Parathyroid adenoma (tissue), 2 donors: ENCODE data around the gene MYZAP.

Source experiments
- H2AFZ ChIP-seq: fragments of 300-600 bp; sonication (generic); one replicate; pipeline ENCODE4 v1.7.0; 2017; ENCODE audit warnings: antibody characterized with exemption, mild to moderate bottlenecking
- H3K27ac ChIP-seq: fragments of 300-600 bp; sonication (generic); one replicate; pipeline ENCODE4 v1.7.0; 2017
- H3K27me3 ChIP-seq: fragments of 300-600 bp; sonication (generic); one replicate; pipeline ENCODE4 v1.7.0; 2017; ENCODE audit warnings: low read length; ENCODE audit not compliant: control insufficient read depth, insufficient read depth
- H3K36me3 ChIP-seq: fragments of 300-600 bp; sonication (generic); one replicate; pipeline ENCODE4 v1.7.0; 2017; ENCODE audit warnings: low read length; ENCODE audit not compliant: control insufficient read depth, insufficient read depth
- H3K4me1 ChIP-seq: fragments of 300-600 bp; sonication (generic); one replicate; pipeline ENCODE4 v1.7.0; 2017; ENCODE audit warnings: control low read depth
- H3K4me2 ChIP-seq: fragments of 300-600 bp; sonication (generic); one replicate; pipeline ENCODE4 v1.7.0; 2017; ENCODE audit warnings: low read length
- H3K4me3 ChIP-seq: fragments of 300-600 bp; sonication (generic); one replicate; pipeline ENCODE4 v1.7.0; 2017; ENCODE audit warnings: low read depth, low read length
- H3K79me2 ChIP-seq: fragments of 300-600 bp; sonication (generic); one replicate; pipeline ENCODE4 v1.7.0; 2017; ENCODE audit warnings: control low read depth
- H3K9ac ChIP-seq: fragments of 300-600 bp; sonication (generic); one replicate; pipeline ENCODE4 v1.7.0; 2017; ENCODE audit warnings: mild to moderate bottlenecking
- H3K9me3 ChIP-seq: fragments of 300-600 bp; sonication (generic); one replicate; pipeline ENCODE4 v1.7.0; 2017; ENCODE audit warnings: low read length; ENCODE audit not compliant: control insufficient read depth
- TF ChIP-seq, protein P1 (sequence below): fragments of 300-600 bp; sonication (generic); IDR thresholded peaks from one replicate; pipeline ENCODE4 v1.7.0; 2017; ENCODE audit warnings: antibody characterized with exemption, mild to moderate bottlenecking
- donor health status: primary hyperparathyroidism.

Gene MYZAP

DNA sequence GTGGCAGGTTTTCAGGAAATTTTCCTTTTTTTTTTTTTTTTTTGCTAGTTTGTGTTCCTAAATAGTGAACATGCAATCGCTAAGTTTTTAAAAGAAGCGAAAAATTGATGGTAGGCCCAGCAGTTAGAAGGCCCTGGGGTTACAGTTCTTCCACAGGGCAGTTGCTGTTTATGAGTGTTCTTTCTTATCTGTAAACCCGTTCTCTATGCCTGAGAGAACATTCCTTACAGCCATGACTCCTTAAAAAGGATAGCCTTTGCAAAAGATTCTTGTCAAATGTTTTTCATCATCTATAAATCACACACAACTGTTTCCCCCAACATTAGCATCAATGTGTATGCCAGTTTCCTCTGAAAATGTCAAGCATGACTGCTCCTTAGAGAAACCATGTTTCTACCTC is 23.8 kb upstream of the MYZAP start:
- no peak overlapping the region for H3K27ac ChIP-seq
- no peaks in the 10 kb centered on the region for H3K9me3 ChIP-seq
- no peaks in the 10 kb centered on the region for H3K4me1 ChIP-seq
- H3K79me2 ChIP-seq, result no peaks in the 10 kb centered on the region
- H3K36me3 ChIP-seq, result no peaks in the 10 kb centered on the region
- no peak overlapping the region for H3K4me3 ChIP-seq
- no peaks in the 10 kb centered on the region for H3K27me3 ChIP-seq
- no peak overlapping the region for H2AFZ ChIP-seq
- no peak overlapping the region for H3K4me2 ChIP-seq
- TF ChIP-seq, protein P1, sequence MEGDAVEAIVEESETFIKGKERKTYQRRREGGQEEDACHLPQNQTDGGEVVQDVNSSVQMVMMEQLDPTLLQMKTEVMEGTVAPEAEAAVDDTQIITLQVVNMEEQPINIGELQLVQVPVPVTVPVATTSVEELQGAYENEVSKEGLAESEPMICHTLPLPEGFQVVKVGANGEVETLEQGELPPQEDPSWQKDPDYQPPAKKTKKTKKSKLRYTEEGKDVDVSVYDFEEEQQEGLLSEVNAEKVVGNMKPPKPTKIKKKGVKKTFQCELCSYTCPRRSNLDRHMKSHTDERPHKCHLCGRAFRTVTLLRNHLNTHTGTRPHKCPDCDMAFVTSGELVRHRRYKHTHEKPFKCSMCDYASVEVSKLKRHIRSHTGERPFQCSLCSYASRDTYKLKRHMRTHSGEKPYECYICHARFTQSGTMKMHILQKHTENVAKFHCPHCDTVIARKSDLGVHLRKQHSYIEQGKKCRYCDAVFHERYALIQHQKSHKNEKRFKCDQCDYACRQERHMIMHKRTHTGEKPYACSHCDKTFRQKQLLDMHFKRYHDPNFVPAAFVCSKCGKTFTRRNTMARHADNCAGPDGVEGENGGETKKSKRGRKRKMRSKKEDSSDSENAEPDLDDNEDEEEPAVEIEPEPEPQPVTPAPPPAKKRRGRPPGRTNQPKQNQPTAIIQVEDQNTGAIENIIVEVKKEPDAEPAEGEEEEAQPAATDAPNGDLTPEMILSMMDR, result no peak
- H3K9ac ChIP-seq, result no peak overlapping the region

DNA sequence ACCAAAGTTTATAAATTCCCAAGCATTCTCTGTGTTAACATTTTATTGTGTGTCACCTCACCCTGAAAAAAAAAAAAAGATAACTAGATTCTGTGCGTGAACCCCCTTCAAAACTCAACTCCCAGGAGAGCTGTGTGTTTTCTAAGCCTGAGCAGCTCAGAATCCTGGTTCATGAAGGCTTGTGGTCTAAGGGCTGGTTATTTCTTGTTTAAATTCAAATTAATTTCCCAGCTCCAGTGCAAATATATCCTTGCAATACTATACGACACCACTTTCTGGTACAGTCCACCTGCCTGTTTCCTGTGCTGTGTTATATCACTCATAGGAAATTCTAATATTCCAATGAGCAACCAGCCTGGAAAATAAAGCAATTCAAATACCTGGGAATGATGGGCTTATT is 23.4 kb upstream of the MYZAP start:
- H3K36me3 ChIP-seq, result no peaks in the 10 kb centered on the region
- H3K27ac ChIP-seq, result no peak overlapping the region
- H2AFZ ChIP-seq, result no peak overlapping the region
- H3K79me2 ChIP-seq, result no peaks in the 10 kb centered on the region
- H3K9ac ChIP-seq, result no peak overlapping the region
- TF ChIP-seq, protein P1, result no peak
- H3K27me3 ChIP-seq, result no peaks in the 10 kb centered on the region
- no peaks in the 10 kb centered on the region for H3K9me3 ChIP-seq
- no peak overlapping the region for H3K4me3 ChIP-seq
- H3K4me2 ChIP-seq, result no peak overlapping the region
- no peaks in the 10 kb centered on the region for H3K4me1 ChIP-seq

DNA sequence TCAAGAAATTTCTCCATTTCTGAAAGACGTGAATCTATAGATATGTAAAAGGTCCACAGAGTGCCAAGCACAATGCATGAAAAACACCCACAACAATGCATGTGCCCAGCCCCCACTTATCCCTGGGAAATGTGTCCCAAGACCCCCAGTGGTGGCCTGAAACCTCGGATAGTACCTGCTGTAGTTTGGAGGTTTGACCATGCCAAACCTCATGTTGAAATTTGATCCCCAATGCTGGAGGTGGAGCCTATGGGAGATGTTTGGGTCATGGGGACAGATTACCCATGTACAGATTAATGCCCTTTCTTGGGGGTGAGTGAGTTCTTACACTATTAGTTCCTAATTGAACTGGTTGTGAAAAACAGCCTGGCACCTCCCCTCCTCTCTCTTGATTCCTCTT is 21.4 kb upstream of the MYZAP start:
- Histone ChIP-seq H3K9me3 (no peaks in the 10 kb centered on the region), H3K9ac (no peak overlapping the region)
- TF ChIP-seq, protein P1, result no peak

DNA sequence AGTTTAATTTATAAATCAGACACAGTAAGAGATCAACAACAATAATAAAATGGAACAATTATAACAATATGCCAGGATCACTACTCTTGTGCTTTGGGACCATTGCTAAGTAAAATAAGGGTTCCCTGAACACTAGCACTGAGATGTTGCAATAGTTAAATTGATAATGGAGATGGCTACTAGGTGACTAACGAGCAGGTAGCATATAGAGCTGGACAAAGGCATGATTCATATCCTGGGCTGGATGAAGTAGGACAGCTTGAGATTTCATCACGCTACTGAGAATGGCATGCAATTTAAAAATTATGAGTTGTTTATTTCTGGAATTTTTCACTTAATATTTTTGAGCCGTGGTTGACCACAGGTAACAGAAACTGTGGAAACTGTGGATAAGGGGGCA is 20.7 kb upstream of the MYZAP start:
- Histone ChIP-seq H3K9me3 (no peaks in the 10 kb centered on the region), H3K27ac (no peak overlapping the region), H3K36me3 (no peaks in the 10 kb centered on the region), H3K4me3 (no peak overlapping the region), H2AFZ (no peak overlapping the region), H3K9ac (no peak overlapping the region), H3K4me2 (no peak overlapping the region), H3K27me3 (no peaks in the 10 kb centered on the region), H3K79me2 (no peaks in the 10 kb centered on the region), H3K4me1 (no peaks in the 10 kb centered on the region)
- TF ChIP-seq, protein P1, result no peak

More for the DNA sequence above, 21.4 kb upstream of the MYZAP start:
- Histone ChIP-seq H3K27me3 (no peaks in the 10 kb centered on the region), H2AFZ (no peak overlapping the region), H3K36me3 (no peaks in the 10 kb centered on the region), H3K4me2 (no peak overlapping the region), H3K27ac (no peak overlapping the region), H3K79me2 (no peaks in the 10 kb centered on the region), H3K4me1 (no peaks in the 10 kb centered on the region), H3K4me3 (no peak overlapping the region)

DNA sequence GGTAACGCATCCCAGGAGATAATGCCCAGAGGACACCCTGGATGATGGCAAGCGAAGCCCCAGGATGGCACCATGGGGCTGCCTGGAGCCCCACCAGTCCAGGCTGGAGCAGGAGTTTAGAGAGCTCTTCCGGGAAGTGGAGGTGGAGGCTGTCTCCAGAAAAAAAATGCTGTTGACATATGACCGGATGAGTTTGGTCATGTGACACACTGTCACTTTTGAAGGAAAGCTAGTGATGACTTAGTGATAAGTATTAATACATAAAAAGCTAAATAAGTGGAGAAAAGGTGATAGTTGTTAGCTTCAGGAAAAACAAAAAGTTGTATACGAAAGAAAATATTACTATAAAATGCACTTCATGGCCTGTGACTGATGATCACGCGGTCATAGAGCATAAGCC is 20.0 kb upstream of the MYZAP start:
- Histone ChIP-seq H3K36me3 (no peaks in the 10 kb centered on the region), H3K4me1 (no peaks in the 10 kb centered on the region), H3K4me3 (no peak overlapping the region), H3K27ac (no peak overlapping the region), H3K9me3 (no peaks in the 10 kb centered on the region), H3K79me2 (no peaks in the 10 kb centered on the region), H3K27me3 (no peaks in the 10 kb centered on the region), H2AFZ (no peak overlapping the region), H3K4me2 (no peak overlapping the region), H3K9ac (no peak overlapping the region)
- TF ChIP-seq, protein P1, result no peak
